Measurements from ENCODE around the gene EPHB1.
"Not testable (repeated sequence)": the region's sequence is repeated elsewhere in the genome, so short reads cannot be mapped to it uniquely, and the experiment has no call there.

EPHB1 gene

GRCh38 chr3:135178566-135178965, 383.5 kb downstream of the EPHB1 start:
- no peak for DNase-seq

GRCh38 chr3:135181408-135181807, 386.3 kb downstream of the EPHB1 start:
- DNase-seq = no peak

DNA sequence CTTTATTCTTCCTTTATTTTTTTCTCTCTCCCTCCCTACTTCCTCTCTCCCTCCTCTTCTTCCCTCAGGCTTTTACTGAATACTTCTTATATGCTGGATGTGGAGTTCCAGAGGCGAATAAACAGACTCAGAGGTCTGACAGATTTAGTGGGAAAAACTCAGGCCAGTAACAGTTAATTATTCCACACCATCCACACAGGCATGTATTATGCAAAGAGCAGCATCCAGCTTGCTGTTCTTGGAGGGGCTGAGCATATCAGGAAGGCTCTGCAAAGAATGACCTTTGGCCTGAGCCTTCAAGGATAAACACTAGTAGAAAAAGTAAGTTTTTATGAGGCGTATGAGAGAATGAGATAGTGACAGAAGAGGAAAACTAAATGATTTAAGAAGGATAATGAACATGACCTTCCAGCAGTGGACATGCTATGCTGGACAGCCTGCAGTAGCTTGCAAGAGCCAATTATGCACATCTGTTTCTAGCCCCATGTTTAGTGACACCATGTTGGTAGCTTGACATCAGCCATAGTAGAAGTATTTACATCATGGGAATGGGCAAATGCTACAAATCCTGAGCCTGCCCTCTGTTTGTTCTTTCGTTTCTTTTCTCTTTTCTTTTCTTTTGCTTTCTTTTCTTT, 387.4 kb downstream of the EPHB1 start:
- DNase-seq = no peak

GRCh38 chr3:135190658-135191057, 395.6 kb downstream of the EPHB1 start:
- no peak for DNase-seq

DNA sequence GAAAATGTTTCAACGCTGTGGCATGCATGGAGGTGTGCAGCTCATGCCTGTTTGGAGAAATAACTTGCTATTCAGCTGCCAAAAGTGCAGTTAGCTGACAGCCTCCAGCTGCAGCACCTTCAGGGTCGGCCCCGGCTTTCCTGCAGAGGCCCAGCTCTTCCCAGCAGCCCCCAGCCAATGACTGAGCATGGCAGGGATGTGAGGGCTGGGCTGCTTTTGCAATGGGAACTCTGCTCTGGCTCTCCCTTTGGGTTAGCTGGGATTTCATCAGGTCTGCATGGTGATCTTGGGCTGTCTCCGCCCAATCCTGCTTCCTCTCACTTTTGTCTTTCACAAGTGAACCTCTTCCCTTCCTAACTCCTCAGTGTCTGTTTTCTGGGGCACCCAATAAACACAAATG, 396.6 kb downstream of the EPHB1 start:
- DNase-seq = no peak

DNA sequence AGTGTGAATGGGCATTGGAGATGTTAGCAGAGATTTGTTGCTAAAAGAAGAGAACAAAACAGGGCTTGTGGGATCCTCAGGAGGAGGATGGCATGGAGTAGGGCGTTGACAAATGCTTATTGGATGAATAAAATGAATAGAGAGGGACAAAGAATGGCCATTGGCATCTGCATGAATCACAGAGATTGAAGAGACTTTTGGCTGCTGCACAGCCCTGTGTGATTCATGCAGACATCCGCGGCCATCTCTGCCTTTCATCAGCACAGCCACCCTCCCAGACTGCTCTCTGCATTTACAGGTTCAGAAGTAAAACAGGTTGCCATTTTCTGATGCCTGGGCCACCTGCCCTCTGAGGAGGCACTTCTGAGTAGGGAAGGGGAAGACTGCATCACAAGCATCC, 397.9 kb downstream of the EPHB1 start:
- no peak for DNase-seq

GRCh38 chr3:135197246-135197645, 402.2 kb downstream of the EPHB1 start:
- DNase-seq = no peak

- no peak for DNase-seq
Observed at GRCh38 chr3:135197856-135198255, 402.8 kb downstream of the EPHB1 start.

DNA sequence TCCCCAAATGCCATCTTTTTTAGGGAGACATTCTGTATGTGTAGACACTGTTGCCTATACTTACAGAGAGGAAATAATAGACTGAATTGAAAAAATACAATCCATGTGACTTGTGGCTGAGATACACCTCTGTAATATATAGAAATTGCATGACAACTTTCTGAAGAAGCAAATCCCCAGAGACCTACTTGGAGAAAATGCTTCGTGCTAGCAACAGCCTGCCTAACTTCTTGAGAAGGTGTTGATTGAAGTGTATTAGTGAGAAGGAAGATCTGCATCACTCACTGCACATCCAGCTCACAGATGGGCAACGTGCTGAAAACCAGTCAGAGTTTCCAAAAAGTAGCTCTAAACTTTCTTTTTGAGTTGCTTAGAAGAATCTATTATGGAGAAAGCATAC, 404.1 kb downstream of the EPHB1 start:
- DNase-seq = no peak

GRCh38 chr3:135203026-135203425, 408.0 kb downstream of the EPHB1 start:
- no peak for DNase-seq

- DNase-seq = no peak
Observed at GRCh38 chr3:135213213-135213612, 418.2 kb downstream of the EPHB1 start.

- DNase-seq = no peak
Observed at GRCh38 chr3:135213822-135214221, 418.8 kb downstream of the EPHB1 start.

- no peak for DNase-seq
Observed at GRCh38 chr3:135214400-135214799, 419.3 kb downstream of the EPHB1 start.

- DNase-seq = no peak
Observed at GRCh38 chr3:135215516-135215915, 420.5 kb downstream of the EPHB1 start.

- DNase-seq = no peak
Observed at GRCh38 chr3:135216659-135217058, 421.6 kb downstream of the EPHB1 start.

- DNase-seq = no peak
Observed at GRCh38 chr3:135217730-135218129, 422.7 kb downstream of the EPHB1 start.

- DNase-seq = no peak
Observed at GRCh38 chr3:135218304-135218703, 423.2 kb downstream of the EPHB1 start.

DNA sequence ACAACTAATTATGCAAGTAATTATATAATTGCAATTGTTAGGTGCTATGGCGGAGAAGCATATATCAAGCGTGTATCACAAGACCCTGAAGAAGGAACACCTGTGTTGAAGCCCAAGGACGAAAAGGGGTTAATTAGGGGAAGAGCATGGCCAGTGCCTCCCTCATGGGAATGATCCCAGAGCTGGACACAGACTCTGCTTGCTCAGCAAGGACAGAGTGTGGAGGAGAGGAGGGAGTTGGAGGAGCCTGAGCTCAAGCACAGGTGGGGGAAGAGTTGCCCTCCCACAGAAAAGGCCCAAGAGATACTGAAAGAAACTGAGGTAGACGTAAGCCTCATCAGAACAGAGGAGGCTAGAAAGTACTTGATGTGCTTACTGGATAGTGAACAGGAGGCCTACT, 423.7 kb downstream of the EPHB1 start:
- DNase-seq = no peak

DNA sequence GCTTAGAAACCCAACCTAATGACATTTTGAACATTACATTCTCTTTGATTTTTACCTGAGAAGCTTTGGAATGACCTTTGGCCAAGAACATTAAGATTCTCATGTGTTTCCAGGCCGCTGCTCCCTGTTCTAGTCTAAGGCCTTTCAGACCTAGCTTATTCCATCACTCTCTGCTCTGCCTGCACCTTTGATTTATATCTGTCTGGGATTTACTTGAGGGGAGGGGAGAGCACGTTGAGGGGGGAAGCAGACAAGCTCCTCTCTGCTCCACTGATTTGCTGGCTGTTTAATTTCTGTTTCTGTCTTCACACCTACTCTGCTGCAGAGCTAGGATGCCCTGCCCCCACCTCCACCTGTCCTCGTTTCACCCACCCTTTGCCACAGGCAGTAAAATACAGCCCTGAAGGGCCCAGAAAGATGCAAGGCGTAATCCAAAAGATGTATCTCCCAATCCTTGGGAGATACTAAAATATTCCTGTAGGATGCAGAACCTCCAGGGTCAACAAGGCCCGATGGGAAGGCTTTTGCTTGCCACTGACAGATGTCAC, 429.8 kb downstream of the EPHB1 start:
- no peak for DNase-seq

GRCh38 chr3:135226057-135226456, 431.0 kb downstream of the EPHB1 start:
- DNase-seq = no peak

DNA sequence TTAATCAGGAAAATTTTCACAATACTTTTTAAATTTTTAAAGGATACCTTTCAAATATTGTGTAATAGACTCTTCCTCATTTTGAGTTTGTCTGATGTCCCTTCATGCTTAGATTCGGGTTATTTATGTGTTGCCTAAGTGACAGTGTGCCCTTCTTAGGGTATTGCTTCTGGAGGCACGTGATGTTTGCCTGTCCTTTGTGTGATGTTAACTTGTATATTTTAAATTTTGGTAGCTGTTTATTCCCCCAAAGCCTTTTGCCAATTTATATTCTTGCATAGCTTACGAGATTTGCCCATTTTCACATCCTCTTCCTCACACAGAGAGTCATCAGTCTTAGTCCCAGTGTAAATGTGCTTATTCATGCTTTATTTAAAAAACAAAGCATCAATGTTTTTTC, 433.1 kb downstream of the EPHB1 start:
- DNase-seq = no peak

DNA sequence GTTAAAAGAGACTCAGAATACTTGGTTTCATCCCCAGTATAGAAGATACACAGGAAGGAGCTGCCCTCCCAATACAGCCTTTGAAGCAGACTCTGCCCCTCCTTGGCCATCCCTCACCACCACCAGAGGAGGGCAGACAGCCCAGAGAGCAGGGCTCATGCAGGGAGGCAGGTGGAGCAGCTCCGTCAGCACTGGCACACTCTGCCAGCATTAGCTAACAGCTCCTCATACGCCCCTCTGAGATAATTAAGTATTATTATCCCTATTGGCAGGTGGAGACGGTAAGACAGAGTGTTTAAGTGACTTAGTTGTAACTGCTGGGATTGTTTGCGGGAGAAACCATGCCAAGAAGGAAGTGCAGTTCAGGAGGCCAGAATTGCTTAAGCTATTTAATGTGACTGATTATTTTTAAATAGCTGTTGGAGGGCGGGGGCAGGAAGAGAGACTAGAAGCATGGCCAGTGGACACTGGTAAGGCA, 434.0 kb downstream of the EPHB1 start:
- no peak for DNase-seq

- DNase-seq = no peak
Observed at GRCh38 chr3:135231737-135232136, 436.7 kb downstream of the EPHB1 start.

- no peak for DNase-seq
Observed at GRCh38 chr3:135232226-135232625, 437.2 kb downstream of the EPHB1 start.

DNA sequence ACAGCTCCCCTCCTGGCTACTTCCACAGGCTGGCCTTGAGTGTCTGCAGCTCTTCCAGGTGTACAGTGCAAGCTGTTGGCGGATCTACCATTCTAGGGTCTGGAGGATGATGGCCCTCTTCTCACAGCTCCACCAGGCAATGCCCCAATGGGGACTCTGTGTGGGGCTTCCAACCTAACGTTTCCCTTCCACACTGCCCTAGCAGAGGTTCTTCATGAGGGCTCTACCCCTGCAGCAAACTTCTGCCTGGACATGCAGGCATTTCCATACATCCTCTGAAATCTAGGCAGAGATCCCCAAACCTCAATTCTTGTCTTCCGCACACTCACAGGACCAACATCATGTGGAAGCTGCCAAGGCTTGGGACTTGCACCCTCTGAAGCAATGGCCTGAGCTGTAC, 438.4 kb downstream of the EPHB1 start:
- not testable (repeated sequence) for DNase-seq
